ENCODE results near the gene SLC22A16. TPM values are rescaled to one million over a fixed set of nuclear protein-coding genes. Genes with fewer than 3 reads are reported as not detected.

Gene SLC22A16
- total RNA-seq, 2 experiments from 2014 or later, result not detected

- Histone ChIP-seq H3K9me3 (ENCODE audit: control insufficient read depth in 1 of 2, insufficient read depth in 1 of 2, low read length in 2 of 2) (no peaks in the 10 kb centered on the region), H3K4me3 (ENCODE audit: low read length) (no peak overlapping the region), H3K27me3 (ENCODE audit: control insufficient read depth in 1 of 2, insufficient read depth in 2 of 2, low read length in 2 of 2) (no peaks in the 10 kb centered on the region), H3K4me1 (ENCODE audit: insufficient read depth, low read length) (no peaks in the 10 kb centered on the region), H3K36me3 (ENCODE audit: insufficient read depth, low read length) (no peaks in the 10 kb centered on the region), H3K27ac (ENCODE audit: low read depth in 1 of 2, low read length in 2 of 2) (no peak overlapping the region)
- H3K9me3 Mint-ChIP-seq, result no peaks in the 10 kb centered on the region
- no peak for DNase-seq
- ChIA-PET POLR2A (no interaction called here), CTCF (interaction anchor here (0.6 kb wide), 1 partner anchor 31 kb away, joined by 3 read pairs; no protein-coding TSS in a partner anchor)
- no peaks in the 10 kb centered on the region for H3K4me1 Mint-ChIP-seq (ENCODE audit: low read depth)
- H3K36me3 Mint-ChIP-seq (ENCODE audit: low read depth), result no peaks in the 10 kb centered on the region
- ATAC-seq (ENCODE audit: poor library complexity), result no peak
- no peak overlapping the region for H3K4me3 Mint-ChIP-seq
- H3K27ac Mint-ChIP-seq, result no peak overlapping the region
- H3K27me3 Mint-ChIP-seq, result peaks cover 4% of the 10 kb centered on the region
- intact Hi-C loops (cut with DNase I, micrococcal nuclease), result no loop called here
- TF ChIP-seq CTCF (IDR thresholded peaks at IDR 0.05), result no peak
Observed at GRCh38 chr6:110449541-110449895, 26.9 kb downstream of the SLC22A16 start.

GRCh38 chr6:110448846-110449540 lies 27.4 kb downstream of the SLC22A16 start:
- no peak for DNase-seq
- CTCF ChIA-PET, result interaction anchor here (0.6 kb wide), 1 partner anchor 31 kb away, joined by 3 read pairs; no protein-coding TSS in a partner anchor
- no peak overlapping the region for H3K4me3 Mint-ChIP-seq

GRCh38 chr6:110447761-110448160 lies 28.7 kb downstream of the SLC22A16 start:
- no peaks in the 10 kb centered on the region for H3K9me3 Mint-ChIP-seq
- peaks cover 4% of the 10 kb centered on the region for H3K27me3 Mint-ChIP-seq

More at GRCh38 chr6:110448846-110449540, 27.4 kb downstream of the SLC22A16 start:
- no peak for ATAC-seq (ENCODE audit: poor library complexity)
- Histone ChIP-seq H3K4me1 (ENCODE audit: insufficient read depth, low read length) (no peaks in the 10 kb centered on the region), H3K9me3 (ENCODE audit: control insufficient read depth in 1 of 2, insufficient read depth in 1 of 2, low read length in 2 of 2) (no peaks in the 10 kb centered on the region), H3K27me3 (ENCODE audit: control insufficient read depth in 1 of 2, insufficient read depth in 2 of 2, low read length in 2 of 2) (no peaks in the 10 kb centered on the region), H3K36me3 (ENCODE audit: insufficient read depth, low read length) (no peaks in the 10 kb centered on the region), H3K27ac (ENCODE audit: low read depth in 1 of 2, low read length in 2 of 2) (no peak overlapping the region), H3K4me3 (ENCODE audit: low read length) (no peak overlapping the region)
- intact Hi-C loops (cut with DNase I, micrococcal nuclease), result no loop called here
- Mint-ChIP-seq H3K4me1 (ENCODE audit: low read depth) (no peaks in the 10 kb centered on the region), H3K27me3 (peaks cover 4% of the 10 kb centered on the region), H3K36me3 (ENCODE audit: low read depth) (no peaks in the 10 kb centered on the region), H3K27ac (no peak overlapping the region), H3K9me3 (no peaks in the 10 kb centered on the region)
- POLR2A ChIA-PET, result no interaction called here
- no peak for TF ChIP-seq CTCF (IDR thresholded peaks at IDR 0.05)

More at GRCh38 chr6:110447761-110448160, 28.7 kb downstream of the SLC22A16 start:
- no peak for DNase-seq
- no peak overlapping the region for H3K4me3 Mint-ChIP-seq
- no peak overlapping the region for H3K27ac Mint-ChIP-seq
- no peak for TF ChIP-seq CTCF (IDR thresholded peaks at IDR 0.05)
- no peak overlapping the region for H3K4me3 ChIP-seq (ENCODE audit: low read length)
- intact Hi-C loops (cut with DNase I, micrococcal nuclease), result no loop called here
- H3K4me1 ChIP-seq (ENCODE audit: insufficient read depth, low read length), result no peaks in the 10 kb centered on the region
- H3K9me3 ChIP-seq (ENCODE audit: control insufficient read depth in 1 of 2, insufficient read depth in 1 of 2, low read length in 2 of 2), result no peaks in the 10 kb centered on the region
- H3K27me3 ChIP-seq (ENCODE audit: control insufficient read depth in 1 of 2, insufficient read depth in 2 of 2, low read length in 2 of 2), result no peaks in the 10 kb centered on the region
- POLR2A ChIA-PET, result interaction anchor here (0.7 kb wide), 1 partner anchor 10 kb away, joined by 3 read pairs; no protein-coding TSS in a partner anchor
- no peaks in the 10 kb centered on the region for H3K36me3 ChIP-seq (ENCODE audit: insufficient read depth, low read length)
- CTCF ChIA-PET, result no interaction called here
- H3K27ac ChIP-seq (ENCODE audit: low read depth in 1 of 2, low read length in 2 of 2), result no peak overlapping the region
- no peaks in the 10 kb centered on the region for H3K36me3 Mint-ChIP-seq (ENCODE audit: low read depth)
- ATAC-seq (ENCODE audit: poor library complexity), result no peak
- no peaks in the 10 kb centered on the region for H3K4me1 Mint-ChIP-seq (ENCODE audit: low read depth)
